Nephron progenitor cell (in vitro differentiated cells): ENCODE data around the gene XPOT.

Source experiments
- DNase-seq: peaks from one replicate; pipeline ENCODE4 v3.0.0; 2021
- H3K27ac Mint-ChIP-seq: 2 replicates; pipeline ENCODE4 v1.8.0; 2021; ENCODE audit warnings: mild to moderate bottlenecking, moderate library complexity, mixed read lengths
- H3K27me3 Mint-ChIP-seq: 2 replicates; pipeline ENCODE4 v1.8.0; 2021; ENCODE audit warnings: mild to moderate bottlenecking, low read depth, mixed read lengths; ENCODE audit not compliant: poor library complexity
- H3K36me3 Mint-ChIP-seq: 2 replicates; pipeline ENCODE4 v1.8.0; 2021; ENCODE audit warnings: low read depth, mixed read lengths
- H3K4me1 Mint-ChIP-seq: 2 replicates; pipeline ENCODE4 v1.8.0; 2021; ENCODE audit warnings: mixed read lengths
- H3K4me3 Mint-ChIP-seq: 2 replicates; pipeline ENCODE4 v1.8.0; 2021; ENCODE audit warnings: mild to moderate bottlenecking, moderate library complexity, mixed read lengths
- H3K9me3 Mint-ChIP-seq: 2 replicates; pipeline ENCODE4 v1.8.0; 2021; ENCODE audit warnings: mild to moderate bottlenecking, moderate library complexity, mixed read lengths
- TF ChIP-seq, protein P1 (sequence below): fragments of 200-600 bp; sonication (generic); IDR thresholded peaks from 2 replicates; pipeline ENCODE4 v1.5.0; 2021; ENCODE audit warnings: antibody characterized with exemption

Gene XPOT

DNA sequence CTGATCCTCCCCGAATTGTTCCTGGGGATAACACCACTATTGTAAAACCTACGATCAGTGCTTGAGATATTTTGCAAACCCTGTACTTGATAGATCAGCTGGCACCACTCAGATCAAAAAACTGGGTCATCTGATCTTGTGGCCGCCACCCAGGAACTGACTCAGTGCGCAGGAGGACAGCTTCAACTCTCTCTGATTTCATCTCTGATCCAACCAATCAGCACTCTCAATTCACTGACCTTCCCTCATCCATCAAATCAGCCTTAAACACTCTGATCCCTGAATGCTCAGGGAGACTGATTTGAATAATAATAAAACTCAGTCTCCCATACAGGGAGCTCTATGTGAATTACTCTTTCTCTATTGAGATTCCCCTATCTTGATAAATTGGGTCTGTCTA lies 4.2 kb upstream of the XPOT start:
- Mint-ChIP-seq H3K4me3 (no peak overlapping the region), H3K9me3 (no peaks in the 10 kb centered on the region), H3K27me3 (peaks cover 5% of the 10 kb centered on the region), H3K27ac (no peak overlapping the region), H3K4me1 (peaks cover 27% of the 10 kb centered on the region), H3K36me3 (no peaks in the 10 kb centered on the region)
- TF ChIP-seq, protein P1, sequence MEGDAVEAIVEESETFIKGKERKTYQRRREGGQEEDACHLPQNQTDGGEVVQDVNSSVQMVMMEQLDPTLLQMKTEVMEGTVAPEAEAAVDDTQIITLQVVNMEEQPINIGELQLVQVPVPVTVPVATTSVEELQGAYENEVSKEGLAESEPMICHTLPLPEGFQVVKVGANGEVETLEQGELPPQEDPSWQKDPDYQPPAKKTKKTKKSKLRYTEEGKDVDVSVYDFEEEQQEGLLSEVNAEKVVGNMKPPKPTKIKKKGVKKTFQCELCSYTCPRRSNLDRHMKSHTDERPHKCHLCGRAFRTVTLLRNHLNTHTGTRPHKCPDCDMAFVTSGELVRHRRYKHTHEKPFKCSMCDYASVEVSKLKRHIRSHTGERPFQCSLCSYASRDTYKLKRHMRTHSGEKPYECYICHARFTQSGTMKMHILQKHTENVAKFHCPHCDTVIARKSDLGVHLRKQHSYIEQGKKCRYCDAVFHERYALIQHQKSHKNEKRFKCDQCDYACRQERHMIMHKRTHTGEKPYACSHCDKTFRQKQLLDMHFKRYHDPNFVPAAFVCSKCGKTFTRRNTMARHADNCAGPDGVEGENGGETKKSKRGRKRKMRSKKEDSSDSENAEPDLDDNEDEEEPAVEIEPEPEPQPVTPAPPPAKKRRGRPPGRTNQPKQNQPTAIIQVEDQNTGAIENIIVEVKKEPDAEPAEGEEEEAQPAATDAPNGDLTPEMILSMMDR, result no peak
- no peak for DNase-seq

DNA sequence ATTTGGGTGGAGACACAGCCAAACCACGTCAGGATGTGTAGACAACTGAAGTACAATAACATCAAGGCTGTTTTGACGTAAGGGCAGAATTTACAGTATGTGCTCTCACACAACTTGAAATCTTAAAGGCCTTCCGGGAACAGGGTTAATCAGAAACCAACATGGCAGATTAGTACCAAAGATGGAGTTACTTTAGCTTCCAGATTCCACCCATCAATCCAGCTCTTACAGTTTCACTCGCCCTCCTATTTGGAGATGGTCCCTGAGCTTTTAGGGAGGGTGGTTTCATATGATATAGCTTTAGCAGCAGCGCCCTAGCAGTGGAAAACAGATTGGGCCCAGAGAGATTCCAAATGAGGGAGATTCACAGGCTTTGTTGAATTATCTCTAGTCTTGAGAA lies 2.0 kb upstream of the XPOT start:
- TF ChIP-seq, protein P1, result no peak
- Mint-ChIP-seq H3K4me3 (no peak overlapping the region), H3K27me3 (peaks cover 5% of the 10 kb centered on the region), H3K27ac (no peak overlapping the region), H3K36me3 (peaks cover 6% of the 10 kb centered on the region), H3K4me1 (peaks cover 44% of the 10 kb centered on the region), H3K9me3 (no peaks in the 10 kb centered on the region)
- DNase-seq, result no peak

DNA sequence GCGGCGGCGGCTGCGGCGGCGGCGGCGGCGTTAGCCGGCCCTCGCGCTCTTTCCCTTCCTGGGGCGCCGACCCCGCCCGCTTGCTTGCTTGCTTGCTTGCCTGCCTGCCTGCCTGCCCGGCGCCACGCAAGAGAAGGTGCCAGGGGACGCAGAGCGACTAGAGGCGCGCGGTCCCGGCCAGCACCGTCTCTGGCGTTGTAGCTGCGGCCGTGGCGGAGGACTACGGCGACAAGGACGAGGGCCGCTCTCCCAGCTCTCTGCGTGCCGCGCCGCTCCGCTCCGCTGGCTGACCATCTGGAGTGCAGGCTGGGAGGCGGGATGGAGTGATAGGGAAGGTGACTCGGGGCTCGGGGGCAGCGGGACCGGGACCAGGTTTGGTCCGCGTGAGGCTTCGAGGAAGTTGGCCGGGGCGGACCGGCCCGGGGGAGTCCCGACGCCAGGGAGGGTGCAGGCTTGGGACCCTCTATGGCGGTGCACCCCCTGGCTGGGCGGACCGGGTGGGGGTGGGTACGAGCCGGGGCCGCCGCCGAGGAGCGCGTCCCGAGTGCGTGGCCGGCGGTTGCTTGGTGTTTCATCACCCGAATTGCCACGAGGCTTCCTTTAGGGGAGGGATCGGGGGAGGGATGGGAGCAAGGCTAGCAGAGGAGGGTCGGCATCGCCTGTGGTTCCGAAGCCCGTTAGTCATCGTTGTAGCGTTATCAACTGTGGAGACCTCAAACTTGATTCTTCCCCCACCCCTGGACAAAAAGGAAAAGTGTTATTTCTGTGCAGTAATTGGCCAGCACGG lies 471 bp downstream of the XPOT start:
- peak overlapping the region; percentile 97 for H3K4me3 Mint-ChIP-seq
- peak overlapping the region; percentile 100 for H3K27ac Mint-ChIP-seq
- no peak for DNase-seq
- H3K27me3 Mint-ChIP-seq, result peaks cover 5% of the 10 kb centered on the region
- TF ChIP-seq, protein P1, result no peak
- peaks cover 7% of the 10 kb centered on the region for H3K36me3 Mint-ChIP-seq
- no peaks in the 10 kb centered on the region for H3K9me3 Mint-ChIP-seq
- H3K4me1 Mint-ChIP-seq, result peaks cover 64% of the 10 kb centered on the region

DNA sequence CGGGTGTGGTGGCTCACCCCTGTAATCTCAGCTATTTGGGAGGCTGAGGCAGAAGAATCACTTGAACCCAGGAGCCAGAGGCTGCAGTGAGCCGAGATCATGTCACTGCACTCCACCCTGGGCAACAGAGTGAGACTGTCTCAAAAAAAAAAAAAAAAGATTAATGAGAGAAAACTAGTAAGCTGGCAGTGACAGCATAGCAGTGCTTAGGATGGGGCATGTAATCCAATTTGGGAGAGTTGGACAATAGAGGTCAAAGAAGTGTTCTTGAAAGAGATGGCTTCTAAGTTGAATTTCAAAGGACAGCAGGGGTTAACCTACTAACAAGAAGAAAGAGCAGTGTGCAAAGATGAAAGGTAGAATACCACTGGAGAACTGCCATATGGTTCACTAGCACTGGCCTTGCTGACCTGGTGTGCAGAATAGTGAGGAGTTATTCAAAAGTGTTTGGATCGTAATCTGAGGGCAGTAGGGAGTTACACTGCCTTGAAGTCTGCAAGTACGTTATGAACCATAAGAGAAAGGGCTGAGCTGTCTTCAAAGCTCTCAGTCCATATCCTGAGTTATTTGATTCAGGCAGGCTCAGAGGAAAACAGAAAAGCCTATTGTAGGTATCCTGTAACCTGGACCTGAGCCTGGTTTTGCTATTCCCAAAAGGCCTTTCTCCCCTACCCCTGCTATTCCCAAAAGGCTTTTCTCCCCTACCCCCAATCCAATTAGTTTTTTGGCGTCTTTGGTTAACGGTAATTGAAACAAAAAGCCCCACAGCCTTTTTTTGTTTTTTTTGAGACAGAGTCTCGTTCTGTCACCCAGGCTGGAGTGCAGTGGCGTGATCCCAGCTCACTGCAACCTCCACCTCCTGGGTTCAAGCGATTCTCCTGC lies 3.4 kb downstream of the XPOT start:
- H3K9me3 Mint-ChIP-seq, result no peaks in the 10 kb centered on the region
- peak overlapping the region; percentile 22 for H3K4me3 Mint-ChIP-seq
- H3K27me3 Mint-ChIP-seq, result peaks cover 5% of the 10 kb centered on the region
- no peak for DNase-seq
- TF ChIP-seq, protein P1, result no peak
- peaks cover 31% of the 10 kb centered on the region for H3K36me3 Mint-ChIP-seq
- H3K27ac Mint-ChIP-seq, result peak overlapping the region; percentile 47
- peaks cover 46% of the 10 kb centered on the region for H3K4me1 Mint-ChIP-seq

DNA sequence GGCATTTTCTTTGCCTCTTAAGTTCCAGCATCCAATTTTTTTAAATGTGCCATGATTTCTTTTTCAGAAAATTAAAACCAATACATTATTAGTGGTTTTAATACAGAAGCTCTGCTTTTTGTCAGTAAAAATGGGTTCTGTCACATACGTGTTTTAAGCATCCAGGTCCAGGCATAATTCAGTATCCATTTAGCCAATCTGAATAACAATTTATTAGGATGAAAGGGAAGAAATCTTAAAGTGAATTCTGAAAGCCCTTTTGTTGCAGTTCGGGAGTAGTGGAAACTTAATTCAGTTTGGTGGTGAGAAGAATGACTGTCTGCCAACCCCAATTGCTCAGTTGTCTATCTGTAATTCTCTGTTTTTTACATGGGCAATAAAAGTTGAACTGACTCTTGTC lies 7.2 kb downstream of the XPOT start:
- H3K27me3 Mint-ChIP-seq, result no peaks in the 10 kb centered on the region
- peaks cover 28% of the 10 kb centered on the region for H3K4me1 Mint-ChIP-seq
- H3K36me3 Mint-ChIP-seq, result peaks cover 62% of the 10 kb centered on the region
- no peaks in the 10 kb centered on the region for H3K9me3 Mint-ChIP-seq
- H3K4me3 Mint-ChIP-seq, result no peak overlapping the region
- peak overlapping the region; percentile 38 for H3K27ac Mint-ChIP-seq
- no peak for DNase-seq
- TF ChIP-seq, protein P1, result no peak
